Measurements from ENCODE around the gene ZBTB18.

DNA sequence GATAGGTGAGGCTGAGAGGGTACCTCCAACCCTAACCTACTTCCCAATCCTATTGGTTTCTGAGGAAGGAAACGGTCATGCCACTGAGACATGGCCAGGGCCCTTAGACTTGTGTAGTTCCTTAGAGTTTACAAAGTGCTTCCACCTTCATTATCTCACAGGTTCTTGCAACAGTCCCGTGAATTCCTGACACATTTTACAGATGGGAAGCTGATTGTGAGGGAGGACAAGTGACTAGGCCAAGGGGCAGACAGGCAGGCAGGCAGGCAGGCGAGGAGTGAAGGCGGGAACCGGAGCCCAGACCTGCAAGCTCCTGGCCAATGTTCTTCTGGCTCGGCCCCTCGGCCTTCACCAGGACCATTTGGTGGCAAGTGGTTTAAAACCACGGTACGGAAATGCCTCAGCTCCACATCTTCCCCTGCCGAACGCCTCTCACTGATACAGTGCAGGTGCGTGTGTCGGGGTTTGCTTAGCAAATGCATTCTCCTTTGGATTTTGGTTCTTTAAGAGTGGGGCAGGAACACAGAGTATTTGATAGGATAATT lies 45.1 kb downstream of the ZBTB18 start:
- TF ChIP-seq CTCF (IDR thresholded peaks at IDR 0.05), result no peak
- no peak for TF ChIP-seq POLR2A (IDR thresholded peaks at IDR 0.05)
